ENCODE data around the gene CHST6. TPM values are rescaled to one million over a fixed set of nuclear protein-coding genes. Genes with fewer than 3 reads are reported as not detected.

CHST6 gene
- total and polyA plus RNA-seq, 9 of the 15 experiments (the other 6 are each of a cell fraction or from before 2014, with no cell fraction given), result 0.01 to 0.05 (median 0.02) TPM; not detected in 6

DNA sequence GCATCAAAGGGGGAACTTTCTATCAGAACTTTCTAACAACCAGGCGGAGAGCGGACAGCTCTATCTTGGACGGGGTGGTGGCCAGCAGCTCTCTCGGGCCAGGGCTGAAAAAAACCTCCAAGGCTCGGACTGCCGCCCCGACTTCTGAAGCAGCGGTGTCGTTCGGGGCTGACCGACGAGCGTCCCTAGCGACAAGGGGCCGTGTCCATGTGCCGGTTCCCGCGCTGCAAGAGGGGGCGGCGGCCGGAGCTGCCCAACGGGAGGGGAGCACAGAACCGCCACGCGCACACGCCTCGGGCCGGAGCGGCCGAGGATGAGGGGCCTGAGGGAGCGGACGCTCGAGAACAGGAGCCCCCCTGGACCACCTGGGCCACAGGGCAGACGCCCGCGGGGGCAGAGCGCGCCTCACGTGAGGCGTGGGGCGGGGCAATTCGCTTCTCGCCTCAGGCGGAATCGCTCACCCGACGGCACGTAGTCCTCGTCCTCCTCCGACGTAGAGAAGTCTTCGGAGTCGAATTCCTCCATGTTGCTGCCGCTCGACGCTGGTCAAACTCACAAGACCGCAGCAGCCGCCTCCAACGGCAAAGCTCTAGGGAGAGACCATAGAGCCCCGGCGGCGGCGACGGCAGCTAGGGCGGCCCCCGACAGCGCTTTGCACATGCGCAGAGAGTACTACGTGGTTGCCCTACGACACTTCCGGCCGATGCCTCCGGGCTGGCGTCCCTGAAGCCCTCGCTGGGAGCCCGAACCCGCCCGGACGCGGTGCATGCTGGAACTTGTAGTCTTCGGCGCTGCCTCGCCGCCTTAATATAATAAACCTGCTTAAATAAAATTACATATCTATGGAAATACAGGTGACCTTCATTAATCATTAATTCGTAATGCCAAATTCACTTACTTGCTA is 62.2 kb downstream of the CHST6 start, which contains the start of gene CFDP1 (continued):
- TF ChIP-seq, protein P1, sequence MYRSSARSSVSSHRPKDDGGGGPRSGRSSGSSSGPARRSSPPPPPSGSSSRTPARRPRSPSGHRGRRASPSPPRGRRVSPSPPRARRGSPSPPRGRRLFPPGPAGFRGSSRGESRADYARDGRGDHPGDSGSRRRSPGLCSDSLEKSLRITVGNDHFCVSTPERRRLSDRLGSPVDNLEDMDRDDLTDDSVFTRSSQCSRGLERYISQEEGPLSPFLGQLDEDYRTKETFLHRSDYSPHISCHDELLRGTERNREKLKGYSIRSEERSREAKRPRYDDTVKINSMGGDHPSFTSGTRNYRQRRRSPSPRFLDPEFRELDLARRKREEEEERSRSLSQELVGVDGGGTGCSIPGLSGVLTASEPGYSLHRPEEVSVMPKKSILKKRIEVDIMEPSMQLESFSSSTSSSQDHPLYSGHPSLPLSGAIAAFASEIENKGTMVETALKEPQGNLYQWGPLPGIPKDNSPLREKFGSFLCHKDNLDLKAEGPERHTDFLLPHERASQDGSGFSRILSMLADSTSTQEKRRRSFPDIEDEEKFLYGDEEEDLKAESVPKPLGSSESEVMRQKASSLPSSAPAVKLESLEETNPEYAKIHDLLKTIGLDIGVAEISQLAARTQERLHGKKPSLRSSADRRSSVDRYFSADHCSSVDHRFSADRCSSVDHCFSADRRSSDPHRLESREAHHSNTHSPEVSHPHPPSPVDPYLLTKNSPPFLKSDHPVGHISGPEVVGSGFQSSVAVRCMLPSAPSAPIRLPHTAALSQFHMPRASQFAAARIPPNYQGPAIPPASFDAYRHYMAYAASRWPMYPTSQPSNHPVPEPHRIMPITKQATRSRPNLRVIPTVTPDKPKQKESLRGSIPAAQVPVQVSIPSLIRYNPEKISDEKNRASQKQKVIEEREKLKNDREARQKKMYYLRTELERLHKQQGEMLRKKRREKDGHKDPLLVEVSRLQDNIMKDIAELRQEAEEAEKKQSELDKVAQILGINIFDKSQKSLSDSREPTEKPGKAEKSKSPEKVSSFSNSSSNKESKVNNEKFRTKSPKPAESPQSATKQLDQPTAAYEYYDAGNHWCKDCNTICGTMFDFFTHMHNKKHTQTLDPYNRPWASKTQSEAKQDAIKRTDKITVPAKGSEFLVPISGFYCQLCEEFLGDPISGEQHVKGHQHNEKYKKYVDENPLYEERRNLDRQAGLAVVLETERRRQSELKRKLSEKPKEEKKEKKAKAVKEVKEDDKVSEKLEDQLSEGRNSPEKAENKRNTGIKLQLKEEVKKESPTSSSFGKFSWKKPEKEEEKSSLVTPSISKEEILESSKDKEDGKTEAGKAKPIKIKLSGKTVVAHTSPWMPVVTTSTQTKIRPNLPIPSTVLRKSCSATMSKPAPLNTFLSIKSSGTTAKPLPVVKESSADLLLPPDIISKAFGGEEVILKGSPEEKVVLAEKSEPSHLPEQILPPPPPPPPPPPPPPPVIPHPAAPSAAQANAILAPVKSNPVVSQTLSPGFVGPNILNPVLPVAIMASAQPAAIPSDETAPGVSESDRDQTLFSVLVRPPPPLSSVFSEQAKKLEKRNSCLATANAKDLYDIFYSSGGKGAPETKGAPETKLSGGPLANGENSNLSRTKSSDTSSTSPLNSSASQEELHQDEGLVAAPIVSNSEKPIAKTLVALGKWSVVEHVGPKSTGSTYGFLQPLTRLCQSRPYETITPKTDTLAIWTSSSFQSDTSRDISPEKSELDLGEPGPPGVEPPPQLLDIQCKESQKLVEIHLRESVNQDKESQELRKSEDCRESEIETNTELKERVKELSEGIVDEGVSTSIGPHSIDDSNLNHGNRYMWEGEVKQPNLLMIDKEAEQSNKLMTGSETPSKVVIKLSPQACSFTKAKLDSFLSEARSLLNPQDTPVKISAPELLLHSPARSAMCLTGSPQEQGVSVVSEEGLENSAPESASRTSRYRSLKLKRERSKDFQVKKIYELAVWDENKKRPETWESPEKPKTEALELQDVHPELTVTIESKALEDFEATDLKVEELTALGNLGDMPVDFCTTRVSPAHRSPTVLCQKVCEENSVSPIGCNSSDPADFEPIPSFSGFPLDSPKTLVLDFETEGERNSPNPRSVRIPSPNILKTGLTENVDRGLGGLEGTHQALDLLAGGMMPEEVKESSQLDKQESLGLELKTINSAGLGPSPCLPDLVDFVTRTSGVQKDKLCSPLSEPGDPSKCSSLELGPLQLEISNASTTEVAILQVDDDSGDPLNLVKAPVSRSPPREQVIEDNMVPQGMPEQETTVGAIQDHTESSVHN (IDR thresholded peaks at IDR 0.05; ENCODE audit: borderline replicate concordance in 1 of 2, low read depth in 1 of 2), result no peak
- TF ChIP-seq, protein P2, sequence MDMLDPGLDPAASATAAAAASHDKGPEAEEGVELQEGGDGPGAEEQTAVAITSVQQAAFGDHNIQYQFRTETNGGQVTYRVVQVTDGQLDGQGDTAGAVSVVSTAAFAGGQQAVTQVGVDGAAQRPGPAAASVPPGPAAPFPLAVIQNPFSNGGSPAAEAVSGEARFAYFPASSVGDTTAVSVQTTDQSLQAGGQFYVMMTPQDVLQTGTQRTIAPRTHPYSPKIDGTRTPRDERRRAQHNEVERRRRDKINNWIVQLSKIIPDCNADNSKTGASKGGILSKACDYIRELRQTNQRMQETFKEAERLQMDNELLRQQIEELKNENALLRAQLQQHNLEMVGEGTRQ (CRISPR knock-in tag; IDR thresholded peaks at IDR 0.05), result peak; percentile 84
- TF ChIP-seq, protein P3, sequence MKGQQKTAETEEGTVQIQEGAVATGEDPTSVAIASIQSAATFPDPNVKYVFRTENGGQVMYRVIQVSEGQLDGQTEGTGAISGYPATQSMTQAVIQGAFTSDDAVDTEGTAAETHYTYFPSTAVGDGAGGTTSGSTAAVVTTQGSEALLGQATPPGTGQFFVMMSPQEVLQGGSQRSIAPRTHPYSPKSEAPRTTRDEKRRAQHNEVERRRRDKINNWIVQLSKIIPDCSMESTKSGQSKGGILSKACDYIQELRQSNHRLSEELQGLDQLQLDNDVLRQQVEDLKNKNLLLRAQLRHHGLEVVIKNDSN (CRISPR knock-in tag; IDR thresholded peaks at IDR 0.05), result peak; percentile 91
- TF ChIP-seq NBN (IDR thresholded peaks at IDR 0.05; ENCODE audit: low read depth), result peak; percentile 67; the same call in 1 of the 2 replicates
- peak; percentile 85 for TF ChIP-seq POLR2G (IDR thresholded peaks at IDR 0.05; ENCODE audit: low read depth, low read length)
- TF ChIP-seq RBFOX2 (IDR thresholded peaks at IDR 0.05; ENCODE audit: low read depth, low read length), result peak; percentile 85
- peak; percentile 34; the same call in 1 of the 2 replicates for TF ChIP-seq LARP7 (IDR thresholded peaks at IDR 0.05)

Measured in K562 (cell line).